ENCODE results near the gene WRNIP1. TPM values are rescaled to one million over a fixed set of nuclear protein-coding genes. Genes with fewer than 3 reads are reported as not detected.

The WRNIP1 gene
- total RNA-seq, 1 donor from 2014 or later: 45.2 TPM

DNA sequence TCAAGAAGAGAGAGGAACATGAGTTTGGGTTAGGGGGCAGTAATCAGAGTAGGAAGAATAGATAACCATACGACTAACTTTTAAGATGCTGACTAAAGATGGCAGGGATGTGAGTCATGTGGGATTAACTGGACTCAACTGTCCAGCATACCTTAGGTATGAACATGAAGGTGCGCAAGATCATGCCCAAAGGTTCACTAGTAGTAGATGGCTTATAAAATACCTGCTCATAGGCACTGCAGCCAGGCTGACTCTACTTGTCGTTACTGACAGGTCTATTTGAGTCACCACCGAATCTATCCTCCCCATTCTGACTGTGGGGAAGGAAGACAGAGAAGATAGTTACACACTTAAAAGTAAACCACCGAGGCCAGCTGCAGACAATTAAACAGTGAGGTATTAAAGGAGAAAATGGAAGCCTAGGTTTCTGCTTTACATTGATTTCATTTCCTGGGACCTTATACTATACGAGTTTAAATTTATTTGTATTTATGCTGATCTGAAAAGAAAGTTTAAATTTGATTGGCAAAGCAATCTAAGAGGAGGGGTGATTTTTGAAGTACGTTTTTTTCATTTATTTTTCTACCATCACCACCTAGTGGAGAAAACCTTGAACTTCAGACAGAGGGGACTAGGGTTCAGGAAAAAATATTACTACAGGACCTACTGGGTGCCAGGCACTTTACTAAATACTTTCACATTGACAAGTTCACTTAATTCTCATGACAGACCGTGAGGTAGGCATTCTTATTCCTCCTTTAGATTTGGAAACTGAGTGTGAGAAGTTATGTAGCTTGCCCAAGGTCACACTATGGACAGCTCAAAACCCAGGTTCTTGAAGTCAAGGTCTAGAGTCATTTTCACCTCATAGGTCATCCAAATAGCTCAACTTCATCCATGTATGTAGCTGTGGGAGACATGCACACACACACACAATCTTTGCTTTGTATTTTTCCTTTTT is 4.0 kb upstream of the WRNIP1 start:
- intact Hi-C loops (cut with micrococcal nuclease): loop anchor here (1.0 to 10.0 kb wide), 2 partner anchors 23 to 494 kb away; partner anchors contain the start of gene PSMG4

DNA sequence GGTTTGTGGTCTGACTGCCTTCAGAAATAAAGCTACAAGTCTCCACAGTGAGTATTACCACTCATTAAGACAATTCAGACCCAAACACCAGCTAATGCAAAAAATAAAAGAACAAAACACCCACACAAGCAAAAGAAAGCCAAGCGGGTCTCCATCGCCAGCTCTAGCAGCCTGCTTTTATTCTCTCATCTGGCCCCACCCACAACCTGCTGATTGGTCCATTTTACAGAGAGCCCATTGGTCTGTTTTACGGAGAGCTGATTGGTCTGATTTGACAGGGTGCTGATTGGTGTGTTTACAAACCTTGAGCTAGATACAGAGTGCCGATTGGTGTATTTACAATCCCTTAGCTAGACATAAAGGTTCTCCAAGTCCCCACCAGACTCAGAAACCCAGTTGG is 2.3 kb upstream of the WRNIP1 start:
- intact Hi-C loops (cut with micrococcal nuclease): loop anchor here (10.0 kb wide), 1 partner anchor 492 kb away; the partner anchor contains the start of gene PSMG4

- intact Hi-C loops (cut with micrococcal nuclease): loop anchor here (10.0 kb wide), 1 partner anchor 491 kb away; the partner anchor contains the start of gene PSMG4
Measured at GRCh38 chr6:2763345-2763841, 1.8 kb upstream of the WRNIP1 start.

- intact Hi-C loops (cut with micrococcal nuclease): loop anchor here (2.0 to 10.0 kb wide), 5 partner anchors 139 to 1371 kb away; partner anchors contain the start of genes ECI2, PSMG4 and SERPINB9
Measured at GRCh38 chr6:2763876-2764540, 1.2 kb upstream of the WRNIP1 start.

- intact Hi-C loops (cut with micrococcal nuclease): loop anchor here (1.0 to 10.0 kb wide), 13 partner anchors 27 to 1370 kb away; partner anchors contain the start of genes BPHL, ECI2, GMDS and PSMG4
Measured at GRCh38 chr6:2764610-2765165, 505 bp upstream of the WRNIP1 start.

DNA sequence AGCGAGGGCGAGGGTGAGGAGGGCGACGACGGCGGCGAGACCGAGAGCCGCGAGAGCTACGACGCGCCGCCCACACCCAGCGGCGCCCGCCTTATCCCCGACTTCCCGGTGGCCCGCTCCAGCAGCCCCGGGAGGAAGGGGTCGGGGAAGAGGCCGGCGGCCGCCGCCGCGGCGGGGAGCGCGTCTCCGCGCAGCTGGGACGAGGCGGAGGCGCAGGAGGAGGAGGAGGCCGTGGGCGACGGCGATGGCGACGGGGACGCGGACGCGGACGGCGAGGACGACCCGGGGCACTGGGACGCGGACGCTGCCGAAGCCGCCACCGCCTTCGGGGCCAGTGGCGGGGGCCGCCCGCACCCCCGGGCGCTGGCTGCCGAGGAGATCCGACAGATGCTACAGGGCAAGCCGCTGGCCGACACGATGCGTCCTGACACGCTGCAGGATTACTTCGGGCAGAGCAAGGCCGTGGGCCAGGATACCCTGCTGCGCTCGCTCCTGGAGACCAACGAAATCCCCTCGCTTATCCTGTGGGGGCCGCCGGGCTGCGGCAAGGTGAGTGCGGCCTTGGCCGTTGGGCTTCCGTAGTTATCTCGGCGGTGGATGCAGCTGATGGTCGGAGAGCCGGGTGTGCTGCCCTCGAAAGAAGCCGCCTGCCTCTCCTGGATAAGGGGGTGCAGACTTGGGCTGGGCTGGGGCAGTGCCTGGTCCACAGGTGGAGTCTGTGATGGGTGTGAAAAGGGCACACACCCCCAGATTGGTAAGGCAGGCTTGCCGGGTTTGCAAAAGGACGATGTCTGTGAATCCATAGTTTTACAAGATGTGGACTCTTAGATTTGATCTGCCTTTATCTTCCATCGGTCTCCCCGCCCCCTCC is 938 bp downstream of the WRNIP1 start:
- intact Hi-C loops (cut with micrococcal nuclease): loop anchor here (1.0 to 10.0 kb wide), 13 partner anchors 25 to 1369 kb away; partner anchors contain the start of genes BPHL, ECI2, GMDS and PSMG4

GRCh38 chr6:2766767-2767656 is 1.8 kb downstream of the WRNIP1 start:
- intact Hi-C loops (cut with micrococcal nuclease): loop anchor here (5.0 to 10.0 kb wide), 3 partner anchors 390 to 520 kb away; partner anchors contain the start of genes GMDS, PSMG4 and TUBB2A

- intact Hi-C loops (cut with micrococcal nuclease): loop anchor here (5.0 to 10.0 kb wide), 3 partner anchors 389 to 521 kb away; partner anchors contain the start of genes GMDS, PSMG4 and TUBB2A
Measured at GRCh38 chr6:2767657-2768524, 2.7 kb downstream of the WRNIP1 start.

DNA sequence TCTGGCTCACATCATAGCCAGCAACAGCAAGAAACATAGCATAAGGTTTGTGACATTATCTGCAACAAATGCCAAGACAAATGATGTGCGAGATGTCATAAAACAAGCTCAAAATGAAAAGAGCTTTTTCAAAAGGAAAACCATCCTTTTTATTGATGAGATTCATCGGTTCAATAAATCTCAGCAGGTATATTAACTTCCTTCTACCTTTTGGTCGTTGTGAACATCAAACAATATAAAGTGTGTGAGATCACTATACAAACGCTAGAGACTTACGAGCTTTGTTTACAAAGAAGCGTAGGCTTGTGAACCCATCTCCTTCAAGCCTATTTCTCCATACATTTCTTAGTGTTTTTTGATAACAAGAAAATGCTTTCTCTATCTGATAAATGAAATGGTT is 3.5 kb downstream of the WRNIP1 start:
- intact Hi-C loops (cut with micrococcal nuclease): loop anchor here (5.0 to 10.0 kb wide), 3 partner anchors 389 to 521 kb away; partner anchors contain the start of genes GMDS, PSMG4 and TUBB2A

DNA sequence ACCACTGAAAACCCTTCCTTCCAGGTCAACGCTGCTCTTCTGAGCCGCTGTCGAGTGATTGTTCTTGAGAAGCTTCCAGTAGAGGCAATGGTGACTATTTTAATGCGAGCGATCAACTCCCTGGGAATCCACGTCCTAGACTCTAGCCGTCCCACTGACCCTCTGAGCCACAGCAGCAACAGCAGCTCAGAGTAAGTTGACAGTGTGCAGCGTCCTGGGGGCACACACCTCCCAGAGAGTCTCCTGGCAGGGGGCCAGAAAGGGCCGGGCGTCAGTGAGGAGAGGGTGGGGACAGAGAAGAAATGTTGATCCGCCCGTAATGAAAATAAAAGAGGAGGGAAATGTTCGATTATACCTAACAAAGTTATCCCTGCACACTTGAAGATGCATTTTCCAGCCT is 5.0 kb downstream of the WRNIP1 start:
- intact Hi-C loops (cut with micrococcal nuclease): no loop called here

- intact Hi-C loops (cut with micrococcal nuclease): no loop called here
Measured at GRCh38 chr6:2771079-2771478, 5.9 kb downstream of the WRNIP1 start.

DNA sequence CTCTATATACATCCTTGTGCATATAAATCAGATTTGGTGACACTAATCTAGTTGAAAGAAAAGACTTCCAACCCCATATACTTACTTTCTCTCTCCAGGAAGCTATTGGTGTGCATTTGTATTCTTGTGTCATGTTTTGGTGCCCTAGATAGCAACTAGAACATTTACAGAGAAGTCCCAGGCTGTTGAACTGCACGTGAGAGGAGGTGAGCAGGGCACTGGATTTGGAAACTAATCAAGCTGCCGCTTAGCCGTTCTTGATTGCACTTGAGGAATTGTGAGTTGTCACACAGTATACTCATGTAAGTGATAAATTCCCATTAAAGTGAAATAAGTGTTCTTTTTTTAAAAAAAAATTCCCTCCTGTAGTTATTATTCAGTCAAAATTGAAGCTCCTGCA is 7.6 kb downstream of the WRNIP1 start:
- intact Hi-C loops (cut with micrococcal nuclease): no loop called here

DNA sequence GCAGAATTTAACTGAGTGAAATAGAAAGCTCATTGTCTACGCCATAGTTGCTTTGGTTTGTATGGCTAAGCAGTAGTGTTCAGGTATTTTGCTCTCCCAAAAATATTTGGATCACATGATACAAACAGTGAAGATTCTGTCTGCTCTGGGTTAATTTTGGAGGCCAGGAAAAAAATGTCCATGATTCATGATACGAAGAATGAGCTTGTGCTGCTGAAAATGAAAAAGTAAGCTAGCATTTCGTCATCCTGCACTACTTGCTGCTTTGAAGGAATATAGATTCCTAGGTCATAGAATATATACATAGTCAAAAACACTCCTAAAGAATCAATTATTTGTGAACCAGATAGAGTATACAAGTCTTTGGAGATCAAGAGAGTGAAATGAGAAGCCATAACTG is 8.3 kb downstream of the WRNIP1 start:
- intact Hi-C loops (cut with micrococcal nuclease): no loop called here

DNA sequence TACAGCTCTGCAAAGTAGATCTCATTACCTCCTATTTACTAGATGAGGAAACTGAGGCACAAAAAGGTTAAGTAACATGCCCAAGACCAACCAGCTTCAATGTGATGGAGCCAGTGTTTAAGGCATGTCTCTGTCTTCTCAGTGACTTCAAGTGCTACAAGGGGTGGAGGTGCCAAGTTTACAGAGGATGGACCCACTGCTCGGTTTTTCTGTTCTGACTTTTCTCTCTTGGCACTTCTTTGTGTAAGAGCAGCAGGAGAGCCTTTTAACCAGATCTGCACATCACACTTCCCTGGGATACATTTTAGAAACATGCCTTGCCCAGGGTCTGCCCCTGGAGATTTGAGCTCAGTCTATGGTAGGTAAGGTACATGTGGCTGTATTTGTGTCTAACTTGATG is 9.8 kb downstream of the WRNIP1 start:
- intact Hi-C loops (cut with micrococcal nuclease): no loop called here

DNA sequence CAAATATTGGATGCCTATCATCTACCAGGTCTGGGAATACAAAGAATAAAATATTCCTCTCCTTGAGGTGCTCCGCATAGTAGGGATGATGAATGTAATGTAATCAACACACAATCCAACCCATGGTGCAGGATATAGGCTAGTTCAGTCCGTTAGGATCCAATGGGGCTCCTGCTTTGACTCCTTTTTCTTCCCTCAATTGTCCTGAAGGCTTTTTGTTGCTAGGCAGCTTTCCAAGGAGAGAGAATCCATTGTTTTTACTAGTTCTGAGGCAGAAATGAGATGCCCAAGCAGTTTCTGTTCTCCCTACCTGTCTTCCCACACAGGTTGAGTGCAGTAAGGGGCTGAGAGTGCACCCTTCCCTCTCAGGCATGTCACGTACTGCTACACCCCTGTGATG is 12.1 kb downstream of the WRNIP1 start:
- intact Hi-C loops (cut with micrococcal nuclease): no loop called here

GRCh38 chr6:2780102-2780737 is 15.0 kb downstream of the WRNIP1 start:
- intact Hi-C loops (cut with micrococcal nuclease): no loop called here

DNA sequence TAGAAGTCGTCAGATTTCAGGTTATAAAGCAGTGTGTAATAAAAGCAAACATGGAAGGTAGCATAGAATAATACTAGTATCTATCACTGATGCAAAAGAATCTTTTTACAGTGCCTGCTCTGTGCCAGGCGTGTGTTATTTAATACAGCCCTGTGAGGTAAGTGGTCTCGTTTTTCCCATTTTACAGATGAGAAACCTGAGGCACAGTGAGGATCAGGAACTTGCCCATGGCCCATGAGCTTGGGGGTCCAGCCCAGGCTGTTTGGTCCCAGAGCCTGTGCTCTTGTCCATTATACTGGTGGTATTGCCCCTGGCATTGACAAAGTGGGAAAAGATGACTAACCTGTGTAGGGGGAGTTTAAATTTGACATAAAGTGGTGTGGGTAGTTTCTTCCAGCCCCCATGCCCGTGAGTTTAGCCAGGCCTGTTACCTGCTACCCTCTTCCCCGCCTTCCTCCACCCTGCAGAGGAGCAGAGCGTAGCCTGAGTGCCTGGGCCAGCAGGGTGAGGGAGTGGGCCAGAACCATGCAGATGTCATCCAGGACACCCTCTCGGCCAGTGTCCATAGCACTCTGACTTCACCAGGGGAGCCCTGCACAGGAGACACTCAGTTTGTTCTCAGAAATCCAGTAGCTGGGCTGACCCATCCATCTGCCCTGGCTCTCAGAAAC is 16.6 kb downstream of the WRNIP1 start:
- intact Hi-C loops (cut with micrococcal nuclease): no loop called here

Measured in T-helper 2 cell treated with Interferon-gamma antibody and Interleukin-4, amounts not matched to agents 100 ng/mL and 5 ng/mL, for 36 hours (primary cell).